DMS153 treated with DMSO at 0.1 percent for 48 hours (cell line): Measurements from ENCODE around the gene ARID5B.
A peak's percentile ranks its signal among the peaks of the same experiment; 100 is the strongest.

ENCODE experiments used
- DNase-seq: peaks from one replicate; lab custom pipeline; 2025; ENCODE audit not compliant: unreplicated experiment; lab: John Stamatoyannopoulos, UW

The ARID5B gene

GRCh38 chr10:61887772-61888171 lies 13.7 kb upstream of the ARID5B start:
- DNase-seq, result no peak

- DNase-seq, result no peak
Observed at GRCh38 chr10:61888744-61889143, 12.8 kb upstream of the ARID5B start.

- DNase-seq, result no peak
Observed at GRCh38 chr10:61890430-61890829, 11.1 kb upstream of the ARID5B start.

GRCh38 chr10:61890881-61891409 lies 10.6 kb upstream of the ARID5B start:
- no peak for DNase-seq

DNA sequence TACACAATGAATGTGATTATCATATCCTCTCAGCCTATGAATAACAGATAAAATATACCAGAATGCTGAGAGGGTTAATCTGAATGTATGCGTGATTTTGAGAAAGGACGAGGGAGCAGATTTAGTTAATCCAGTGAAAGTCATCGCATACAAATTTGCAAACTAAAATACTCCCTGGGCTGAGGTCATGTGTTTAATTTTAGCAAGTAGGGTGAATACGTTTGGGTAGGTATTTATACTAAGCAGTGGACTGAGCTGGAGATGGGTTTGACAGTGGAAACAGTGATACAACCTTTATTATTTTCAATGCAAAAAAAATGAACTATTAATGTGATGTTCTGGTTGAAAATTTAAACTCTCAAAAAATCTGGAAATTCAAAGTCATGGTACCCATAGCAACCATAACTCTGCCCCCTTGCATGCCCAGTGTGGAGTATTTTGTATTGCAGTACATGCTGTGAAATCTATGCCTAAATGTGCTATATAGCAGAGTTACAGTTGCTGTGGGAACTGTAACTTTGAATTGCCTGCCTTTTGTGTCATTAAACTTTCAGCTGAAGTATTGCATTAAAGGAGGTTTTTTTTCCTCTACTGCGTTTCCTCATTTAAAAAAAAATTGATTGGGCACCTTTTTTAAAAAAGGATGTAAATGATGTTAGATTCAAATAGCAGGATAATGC lies 9.5 kb upstream of the ARID5B start:
- DNase-seq, result no peak

GRCh38 chr10:61892961-61893360 lies 8.5 kb upstream of the ARID5B start:
- no peak for DNase-seq

GRCh38 chr10:61894133-61894532 lies 7.4 kb upstream of the ARID5B start:
- DNase-seq, result no peak

DNA sequence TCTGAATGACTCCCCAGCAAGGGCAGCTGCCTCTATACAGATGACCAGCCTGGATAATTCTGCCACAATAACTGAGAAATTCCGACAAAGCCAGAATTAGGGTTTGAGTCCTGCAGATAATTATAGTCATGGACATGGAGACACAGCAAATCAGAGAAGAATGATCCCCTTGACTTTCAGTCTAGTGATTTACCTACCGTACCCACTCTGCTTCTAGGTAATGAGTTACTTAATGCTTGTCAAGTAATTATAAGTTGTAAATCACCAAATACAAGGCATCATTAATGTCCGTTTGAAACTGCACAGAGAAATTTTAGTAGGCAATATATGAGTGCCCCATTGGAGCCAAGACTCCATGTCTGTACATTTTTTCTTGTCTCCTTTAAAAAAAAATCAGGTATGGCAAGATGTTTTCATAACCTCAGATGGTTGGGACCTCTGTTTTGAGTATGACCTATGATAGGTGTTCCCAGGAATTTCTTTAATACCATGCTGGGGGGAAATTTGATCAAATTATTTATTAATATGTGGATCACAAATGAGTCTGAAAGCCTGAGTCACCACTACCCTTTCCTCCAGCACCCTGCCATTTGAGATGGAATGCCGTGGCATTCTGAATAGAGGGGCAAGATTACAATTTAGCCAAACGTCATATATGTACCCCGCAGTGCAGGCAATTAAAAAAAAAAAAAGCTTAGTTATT lies 5.5 kb upstream of the ARID5B start:
- DNase-seq, result no peak

DNA sequence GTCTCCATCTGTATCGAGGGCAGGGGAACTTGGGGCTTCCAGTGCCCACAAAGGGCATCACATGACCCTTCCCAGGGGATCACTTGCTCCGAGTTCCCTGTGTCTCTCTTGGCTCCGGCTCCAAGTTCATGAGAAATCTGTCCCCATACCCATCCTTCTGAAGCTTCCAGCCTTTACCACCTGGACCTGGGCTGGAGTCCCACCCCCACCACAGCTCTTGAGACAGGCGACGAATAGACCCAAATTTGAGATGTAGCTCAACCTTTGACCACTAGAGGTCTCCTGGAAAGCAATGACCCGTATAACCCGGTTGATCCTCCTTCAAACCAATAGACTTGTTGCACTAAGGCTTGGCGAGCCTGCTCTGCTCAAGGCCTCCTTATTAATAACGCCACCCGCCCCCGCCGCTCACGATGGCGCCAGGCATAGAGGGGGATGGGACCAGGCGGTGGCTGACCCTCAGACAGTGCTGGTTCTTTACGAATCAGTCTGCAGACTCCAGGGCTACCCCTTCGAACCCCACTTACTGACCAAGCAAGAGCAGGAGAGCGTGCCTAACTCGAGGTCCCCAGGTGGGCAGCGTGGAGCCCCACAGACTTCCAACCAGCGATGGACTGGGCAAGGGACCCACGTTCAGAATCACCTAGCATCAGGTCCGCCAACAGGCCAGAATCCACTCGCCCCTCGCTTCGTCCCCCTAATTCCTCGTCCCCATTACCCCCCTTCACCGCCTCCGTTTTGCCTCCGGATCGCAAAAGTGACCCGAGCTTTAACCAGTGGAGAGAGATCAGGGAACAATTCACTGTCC lies 4.4 kb upstream of the ARID5B start:
- no peak for DNase-seq

- DNase-seq, result peak; percentile 67
Observed at GRCh38 chr10:61897671-61898434, 3.6 kb upstream of the ARID5B start.

DNA sequence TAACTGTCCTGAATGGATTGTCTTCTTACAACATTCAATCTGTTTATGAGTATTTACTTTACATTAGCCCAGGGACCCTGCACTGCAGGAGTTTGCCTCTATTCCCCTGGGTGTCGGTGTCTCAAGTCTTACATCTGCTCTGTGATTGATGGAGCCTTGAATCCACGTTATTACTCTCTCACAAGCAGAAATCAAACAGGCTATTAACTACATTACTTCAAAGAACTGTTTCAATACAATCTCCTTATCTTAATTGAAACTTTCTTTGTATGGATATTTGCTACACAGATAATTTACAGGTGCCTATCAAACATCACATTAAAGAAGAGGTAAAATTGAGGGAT lies 3.1 kb upstream of the ARID5B start:
- DNase-seq, result peak; percentile 86

DNA sequence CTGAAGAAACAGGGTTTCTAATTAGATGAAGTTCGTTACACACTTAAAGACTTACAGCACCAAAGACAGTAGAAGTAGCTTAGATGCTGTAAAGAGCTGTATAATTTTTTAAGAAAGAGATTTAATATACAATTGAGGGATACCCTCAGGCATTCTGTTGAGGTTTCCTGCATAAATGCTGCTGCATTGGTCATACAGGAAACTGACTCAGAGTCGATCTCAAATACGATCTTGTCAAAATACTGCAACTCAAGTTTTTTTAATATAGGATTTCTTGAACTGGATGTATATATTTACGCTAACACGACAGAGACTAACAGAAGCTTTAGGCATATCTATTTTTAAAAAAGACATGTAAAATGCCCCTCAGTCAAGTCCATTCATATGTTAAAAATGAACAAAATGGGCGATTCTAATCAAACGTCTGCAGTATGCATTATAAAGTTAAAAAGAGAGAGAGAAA lies 2.4 kb upstream of the ARID5B start:
- peak; percentile 35 for DNase-seq

DNA sequence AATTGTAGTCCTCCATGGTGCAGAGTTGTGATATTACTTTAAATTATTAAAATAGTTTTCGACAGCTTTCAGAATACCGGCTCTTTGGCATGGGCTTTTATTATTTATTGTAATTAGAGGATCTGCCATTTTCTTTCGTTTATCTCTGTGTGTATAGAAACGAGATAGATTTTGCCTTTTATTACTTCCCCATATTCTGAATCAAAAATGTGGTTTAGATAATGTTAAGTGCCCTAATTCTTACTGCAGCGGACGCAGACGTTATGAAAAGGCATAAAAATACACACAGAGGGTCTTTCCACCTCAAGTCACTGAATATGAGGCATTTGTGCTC lies 1.9 kb upstream of the ARID5B start:
- DNase-seq, result no peak

- DNase-seq, result peak; percentile 94
Observed at GRCh38 chr10:61899997-61900828, 1.3 kb upstream of the ARID5B start.

GRCh38 chr10:61901829-61902444 lies 438 bp downstream of the ARID5B start:
- DNase-seq, result no peak

DNA sequence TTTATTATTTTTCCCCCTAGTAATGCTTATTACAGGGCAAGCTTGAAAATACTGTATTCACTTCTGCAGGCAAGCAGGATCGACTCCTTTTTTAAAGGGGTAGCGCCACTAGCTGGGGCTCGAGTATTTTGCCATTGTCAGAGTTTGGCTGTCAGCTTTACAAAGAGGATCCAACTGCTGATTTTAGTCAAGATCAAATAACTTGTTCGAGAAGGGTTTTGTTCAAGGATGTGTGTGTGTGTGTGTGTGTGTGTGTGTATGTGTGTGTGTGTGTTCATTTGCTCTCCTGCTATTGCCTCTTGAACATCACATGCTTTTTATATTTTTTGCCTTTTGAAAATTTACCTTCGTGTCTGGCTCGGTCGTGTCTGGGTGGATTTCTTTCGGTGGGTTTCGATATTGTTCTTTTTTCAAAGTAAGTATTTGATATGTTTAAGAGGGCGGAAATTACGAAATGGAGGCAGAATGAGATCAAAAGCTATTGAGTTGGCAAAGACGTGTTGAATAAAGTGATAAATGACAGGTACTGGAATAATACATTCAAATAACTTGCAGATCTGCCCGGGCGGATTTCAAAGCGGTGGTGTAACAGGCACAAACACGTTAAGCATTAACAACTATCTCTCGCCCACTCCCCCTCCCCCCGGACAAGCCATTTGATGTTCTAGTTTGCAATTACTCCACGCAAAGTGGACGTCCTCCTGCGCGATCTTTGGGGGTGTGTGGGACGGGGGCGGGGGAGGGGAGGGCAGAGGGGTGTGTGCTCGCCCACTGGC lies 1.1 kb downstream of the ARID5B start:
- DNase-seq, result peak; percentile 33

GRCh38 chr10:61903221-61903927 lies 1.9 kb downstream of the ARID5B start:
- DNase-seq, result peak; percentile 63

GRCh38 chr10:61903928-61904344 lies 2.4 kb downstream of the ARID5B start:
- peak; percentile 44 for DNase-seq
